Sigmoid colon (tissue), 7 donors: ENCODE data around the gene SLC2A13. TPM values are rescaled to one million over a fixed set of nuclear protein-coding genes. Genes with fewer than 3 reads are reported as not detected.
"Not testable (repeated sequence)": the region's sequence is repeated elsewhere in the genome, so short reads cannot be mapped to it uniquely, and the experiment has no call there.

ENCODE experiments used
- DNase-seq: peaks from one replicate; pipeline ENCODE4 v3.0.0-alpha.2; 2019
- H3K27ac ChIP-seq, 4 donors: fragments of 200-600 bp; sonication (generic); one replicate each; pipeline ENCODE4 v1.5.1; 2016 to 2019; ENCODE audit warnings: mild to moderate bottlenecking in 1 of 4
- H3K27me3 ChIP-seq, 3 donors: fragments of 200-600 bp; sonication (generic); one replicate each; pipeline ENCODE4 v1.5.1; 2019; ENCODE audit warnings: mild to moderate bottlenecking in 1 of 3
- H3K36me3 ChIP-seq, 4 donors: fragments of 200-600 bp; sonication (generic); one replicate each; pipeline ENCODE4 v1.5.1; 2016 to 2019
- H3K4me1 ChIP-seq, 4 donors: fragments of 200-600 bp; sonication (generic); one replicate each; pipeline ENCODE4 v1.5.1; 2017 to 2019
- H3K4me3 ChIP-seq, 4 donors: fragments of 200-600 bp; sonication (generic); one replicate each; pipeline ENCODE4 v1.5.1; 2017 to 2019; ENCODE audit warnings: mild to moderate bottlenecking in 2 of 4, moderate library complexity in 1 of 4
- H3K9me3 ChIP-seq, 4 donors: fragments of 200-600 bp in 3 of 4; sonication (generic) in 3 of 4; one replicate each; pipeline versions ENCODE4 v1.5.1 to v1.6.1; 2013 to 2019
- CTCF ChIP-seq, 4 experiments: fragments of 450-650 bp in 3 of 4; fragments of 200-600 bp in 1 of 4; IDR thresholded peaks; one replicate each; pipeline ENCODE4 v1.5.1; 2016 to 2019; ENCODE audit warnings: antibody characterized with exemption in 4 of 4, mild to moderate bottlenecking in 3 of 4, moderate library complexity in 2 of 4
- EP300 ChIP-seq, 4 donors: sonication (generic); formaldehyde crosslinking; IDR thresholded peaks; one replicate each; pipeline ENCODE4 v1.6.1; 2017; ENCODE audit warnings: antibody characterized with exemption in 4 of 4
- POLR2A ChIP-seq, 2 donors: fragments of 450-650 bp; IDR thresholded peaks; one replicate each; pipeline ENCODE4 v1.6.1; 2016; ENCODE audit warnings: antibody characterized with exemption in 2 of 2, mild to moderate bottlenecking in 2 of 2, moderate library complexity in 2 of 2
- POLR2AphosphoS5 ChIP-seq, 4 donors: sonication (generic); formaldehyde crosslinking; IDR thresholded peaks; one replicate each; pipeline ENCODE4 v1.6.1; 2017; ENCODE audit warnings: antibody characterized with exemption in 4 of 4
- WGBS, 2 donors: extraction: QIAGEN DNeasy Blood & Tissue Kit; methylation state at CpG; one replicate each; pipeline ENCODE4 v1.1.7; 2013; 5-methylcytosine and 5-hydroxymethylcytosine counted together
- intact Hi-C: fragments of 100-400 bp; cut with DNase I; formaldehyde crosslinking; loops from one replicate; pipeline ENCODE4 v1.15.1; 2023
- polyA plus RNA-seq, 3 donors: library from polyadenylated mRNA; stranded (reverse); fragments of 200-250 nt; gene quantifications; one replicate each; pipeline ENCODE4 v1.2.3, GENCODE V29; 2013
- total RNA-seq, 4 donors: library from RNA; depleted of rRNA; stranded (reverse); fragments of >200 nt; gene quantifications; one replicate each; pipeline ENCODE4 v1.1.0, GENCODE V29; 2016
- donor health status: healthy with polysubstance abuse.
- donor health status: Bipolar disorder and iron deficiency.
- donor health status: healthy.

Gene SLC2A13
- total and polyA plus RNA-seq, 7 donors, result 1.8 to 32.3 (median 20.2) TPM

- Histone ChIP-seq H3K27me3 (no peaks in the 10 kb centered on the region), H3K4me3 (no peak overlapping the region), H3K27ac (no peak overlapping the region), H3K9me3 (peaks cover 0 to 4% (median 0%) of the 10 kb centered on the region in 4 donors), H3K4me1 (peaks cover 0 to 6% (median 0%) of the 10 kb centered on the region in 4 donors), H3K36me3 (peaks cover 0 to 20% (median 0%) of the 10 kb centered on the region in 4 donors)
- no peak for TF ChIP-seq CTCF (IDR thresholded peaks at IDR 0.05)
- no peak for TF ChIP-seq POLR2A (IDR thresholded peaks at IDR 0.05)
- TF ChIP-seq EP300 (IDR thresholded peaks at IDR 0.05), result no peak
- no peak for TF ChIP-seq POLR2AphosphoS5 (IDR thresholded peaks at IDR 0.05)
- WGBS, 2 donors, result 97 to 98% methylated on average over 2 of the region's 2 CpGs
- DNase-seq, result no peak
- intact Hi-C loops, result loop anchor here (2.0 to 10.0 kb wide), 2 partner anchors 227 to 461 kb away; partner anchors contain the start of gene LRRK2
These were observed 342.1 kb downstream of the SLC2A13 start for GRCh38 chr12:39763890-39764169.

- Histone ChIP-seq H3K36me3 (peaks cover 0 to 20% (median 0%) of the 10 kb centered on the region in 4 donors), H3K27me3 (no peaks in the 10 kb centered on the region), H3K4me1 (peaks cover 0 to 6% (median 0%) of the 10 kb centered on the region in 4 donors), H3K4me3 (no peak overlapping the region), H3K9me3 (peaks cover 0 to 4% (median 0%) of the 10 kb centered on the region in 4 donors), H3K27ac (no peak overlapping the region)
- DNase-seq, result no peak
- intact Hi-C loops, result loop anchor here (10.0 kb wide), 1 partner anchor 462 kb away; the partner anchor contains the start of gene LRRK2
- TF ChIP-seq CTCF (IDR thresholded peaks at IDR 0.05) (no peak), EP300 (IDR thresholded peaks at IDR 0.05) (no peak), POLR2A (IDR thresholded peaks at IDR 0.05) (no peak), POLR2AphosphoS5 (IDR thresholded peaks at IDR 0.05) (no peak)
- 86 to 88% methylated on average over 6 of the region's 6 CpGs for WGBS, 2 donors
These were observed 342.6 kb downstream of the SLC2A13 start for GRCh38 chr12:39763071-39763889.

- Histone ChIP-seq H3K27me3 (no peaks in the 10 kb centered on the region), H3K4me3 (no peak overlapping the region), H3K4me1 (no peaks in the 10 kb centered on the region), H3K36me3 (peaks cover 0 to 10% (median 0%) of the 10 kb centered on the region in 4 donors), H3K9me3 (no peaks in the 10 kb centered on the region), H3K27ac (no peak overlapping the region)
- intact Hi-C loops, result no loop called here
- WGBS, 2 donors, result 87 to 93% methylated on average over 2 of the region's 2 CpGs
- TF ChIP-seq POLR2AphosphoS5 (IDR thresholded peaks at IDR 0.05) (no peak), CTCF (IDR thresholded peaks at IDR 0.05) (no peak), EP300 (IDR thresholded peaks at IDR 0.05) (no peak), POLR2A (IDR thresholded peaks at IDR 0.05) (no peak)
- no peak for DNase-seq
These were observed 350.4 kb downstream of the SLC2A13 start for GRCh38 chr12:39755478-39755877.

- Histone ChIP-seq H3K27me3 (no peaks in the 10 kb centered on the region), H3K9me3 (no peaks in the 10 kb centered on the region), H3K27ac (no peak overlapping the region), H3K4me3 (no peak overlapping the region), H3K4me1 (no peaks in the 10 kb centered on the region), H3K36me3 (no peaks in the 10 kb centered on the region)
- no peak for DNase-seq
- TF ChIP-seq POLR2AphosphoS5 (IDR thresholded peaks at IDR 0.05) (no peak), POLR2A (IDR thresholded peaks at IDR 0.05) (no peak), CTCF (IDR thresholded peaks at IDR 0.05) (no peak), EP300 (IDR thresholded peaks at IDR 0.05) (no peak)
- intact Hi-C loops, result no loop called here
- WGBS, 2 donors, result 83 to 94% methylated on average over 6 of the region's 6 CpGs
These were observed 353.3 kb downstream of the SLC2A13 start for GRCh38 chr12:39752482-39753137.

GRCh38 chr12:39746151-39746550, 359.7 kb downstream of the SLC2A13 start:
- intact Hi-C loops, H3K27ac ChIP-seq, H3K4me3 ChIP-seq, H3K27me3 ChIP-seq, H3K4me1 ChIP-seq, DNase-seq, H3K9me3 ChIP-seq, H3K36me3 ChIP-seq: not testable (repeated sequence)
- 82 to 89% methylated on average over 6 of the region's 6 CpGs for WGBS, 2 donors
